ENCODE data around the gene BANP.

The BANP gene

GRCh38 chr16:88058817-88059216 is 107.6 kb downstream of the BANP start:
- H3K4me1 ChIP-seq (ENCODE audit: control insufficient read depth, insufficient read depth, low read length), result no peaks in the 10 kb centered on the region
- no peak overlapping the region for H3K4me3 ChIP-seq (ENCODE audit: low read depth, low read length)
- peaks cover 0 to 23% of the 10 kb centered on the region in 2 experiments; a peak in 1 of 3 replicates for H3K36me3 ChIP-seq (ENCODE audit: control insufficient read depth in 2 of 2, insufficient read depth in 1 of 2, low read length in 2 of 2)
- no peak overlapping the region for H3K27ac ChIP-seq (ENCODE audit: extremely low read depth, low read depth, low read length)
- no peaks in the 10 kb centered on the region for H3K9me3 ChIP-seq (ENCODE audit: control insufficient read depth, insufficient read depth, low read depth, low read length)
- POLR2A ChIA-PET, result no interaction called here
- TF ChIP-seq ZSCAN4 (tag by site-specific recombination; IDR thresholded peaks at IDR 0.05), result no peak
- peak; percentile 82 for TF ChIP-seq ZIC2 (tag by site-specific recombination; IDR thresholded peaks at IDR 0.05)
- CTCF ChIA-PET, result no interaction called here

DNA sequence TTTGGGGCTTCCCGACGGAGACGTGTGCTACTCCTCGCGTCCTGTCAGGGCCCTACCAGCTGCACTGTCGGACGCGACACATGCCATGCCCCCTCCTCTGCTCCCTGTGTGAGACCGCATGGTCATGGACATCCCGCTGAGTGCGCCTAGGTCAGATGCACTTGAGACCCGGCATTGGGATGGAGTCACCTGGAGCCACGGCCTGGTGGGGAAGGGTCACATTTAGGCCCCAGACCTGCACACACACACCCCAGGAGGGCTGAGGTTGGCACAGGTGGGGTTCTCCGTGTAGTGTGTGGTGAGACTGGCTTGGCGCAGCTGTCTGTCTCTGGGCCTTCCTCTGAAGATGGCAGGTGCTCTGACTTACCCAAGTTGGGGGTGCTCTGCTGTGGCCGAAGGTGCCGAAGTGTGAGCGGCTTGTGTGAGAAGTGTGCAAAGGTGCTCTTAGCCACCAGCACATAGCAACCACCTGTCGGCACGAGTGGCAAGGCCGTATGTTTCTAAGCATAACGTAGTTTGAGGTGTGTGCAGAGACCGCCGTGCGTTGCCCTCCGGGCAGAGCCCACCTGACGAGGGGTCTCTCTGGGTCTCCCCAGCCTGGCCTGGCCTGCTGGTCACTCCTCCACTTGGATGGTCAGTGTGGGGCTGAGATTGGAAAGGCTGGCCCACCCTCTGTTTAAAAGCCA is 108.6 kb downstream of the BANP start:
- no peaks in the 10 kb centered on the region for H3K4me1 ChIP-seq (ENCODE audit: control insufficient read depth, insufficient read depth, low read length)
- TF ChIP-seq, protein P1, sequence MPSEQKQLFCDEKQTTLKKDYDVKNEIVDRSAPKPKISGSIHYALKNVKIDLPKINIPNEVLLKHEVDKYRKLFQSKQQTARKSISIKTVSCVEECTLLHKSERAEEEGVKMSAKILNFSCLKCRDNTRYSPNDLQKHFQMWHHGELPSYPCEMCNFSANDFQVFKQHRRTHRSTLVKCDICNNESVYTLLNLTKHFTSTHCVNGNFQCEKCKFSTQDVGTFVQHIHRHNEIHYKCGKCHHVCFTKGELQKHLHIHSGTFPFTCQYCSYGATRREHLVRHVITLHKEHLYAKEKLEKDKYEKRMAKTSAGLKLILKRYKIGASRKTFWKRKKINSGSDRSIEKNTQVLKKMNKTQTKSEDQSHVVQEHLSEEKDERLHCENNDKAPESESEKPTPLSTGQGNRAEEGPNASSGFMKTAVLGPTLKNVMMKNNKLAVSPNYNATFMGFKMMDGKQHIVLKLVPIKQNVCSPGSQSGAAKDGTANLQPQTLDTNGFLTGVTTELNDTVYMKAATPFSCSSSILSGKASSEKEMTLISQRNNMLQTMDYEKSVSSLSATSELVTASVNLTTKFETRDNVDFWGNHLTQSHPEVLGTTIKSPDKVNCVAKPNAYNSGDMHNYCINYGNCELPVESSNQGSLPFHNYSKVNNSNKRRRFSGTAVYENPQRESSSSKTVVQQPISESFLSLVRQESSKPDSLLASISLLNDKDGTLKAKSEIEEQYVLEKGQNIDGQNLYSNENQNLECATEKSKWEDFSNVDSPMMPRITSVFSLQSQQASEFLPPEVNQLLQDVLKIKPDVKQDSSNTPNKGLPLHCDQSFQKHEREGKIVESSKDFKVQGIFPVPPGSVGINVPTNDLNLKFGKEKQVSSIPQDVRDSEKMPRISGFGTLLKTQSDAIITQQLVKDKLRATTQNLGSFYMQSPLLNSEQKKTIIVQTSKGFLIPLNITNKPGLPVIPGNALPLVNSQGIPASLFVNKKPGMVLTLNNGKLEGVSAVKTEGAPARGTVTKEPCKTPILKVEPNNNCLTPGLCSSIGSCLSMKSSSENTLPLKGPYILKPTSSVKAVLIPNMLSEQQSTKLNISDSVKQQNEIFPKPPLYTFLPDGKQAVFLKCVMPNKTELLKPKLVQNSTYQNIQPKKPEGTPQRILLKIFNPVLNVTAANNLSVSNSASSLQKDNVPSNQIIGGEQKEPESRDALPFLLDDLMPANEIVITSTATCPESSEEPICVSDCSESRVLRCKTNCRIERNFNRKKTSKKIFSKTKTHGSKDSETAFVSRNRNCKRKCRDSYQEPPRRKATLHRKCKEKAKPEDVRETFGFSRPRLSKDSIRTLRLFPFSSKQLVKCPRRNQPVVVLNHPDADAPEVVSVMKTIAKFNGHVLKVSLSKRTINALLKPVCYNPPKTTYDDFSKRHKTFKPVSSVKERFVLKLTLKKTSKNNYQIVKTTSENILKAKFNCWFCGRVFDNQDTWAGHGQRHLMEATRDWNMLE (tag by site-specific recombination; conservative IDR thresholded peaks at IDR 0.05; ENCODE audit: low read depth), result no peak
- TF ChIP-seq ZNF776 (tag by site-specific recombination; IDR thresholded peaks at IDR 0.05; ENCODE audit: borderline replicate concordance), result no peak
- peak; percentile 40; the same call in 1 of the 2 replicates for TF ChIP-seq SCRT2 (tag by site-specific recombination; IDR thresholded peaks at IDR 0.05)
- TF ChIP-seq ZNF132 (tag by site-specific recombination; IDR thresholded peaks at IDR 0.05; ENCODE audit: borderline replicate concordance), result no peak
- peaks cover 0 to 27% of the 10 kb centered on the region in 2 experiments; a peak in 1 of 3 replicates for H3K36me3 ChIP-seq (ENCODE audit: control insufficient read depth in 2 of 2, insufficient read depth in 1 of 2, low read length in 2 of 2)
- CTCF ChIA-PET, result no interaction called here
- H3K4me3 ChIP-seq (ENCODE audit: low read depth, low read length), result no peak overlapping the region
- no peak overlapping the region for H3K27ac ChIP-seq (ENCODE audit: extremely low read depth, low read depth, low read length)
- no peaks in the 10 kb centered on the region for H3K9me3 ChIP-seq (ENCODE audit: control insufficient read depth, insufficient read depth, low read depth, low read length)
- POLR2A ChIA-PET, result no interaction called here

GRCh38 chr16:88060524-88061219 is 109.4 kb downstream of the BANP start:
- ChIA-PET CTCF (no interaction called here), POLR2A (no interaction called here)
- no peaks in the 10 kb centered on the region for H3K9me3 ChIP-seq (ENCODE audit: control insufficient read depth, insufficient read depth, low read depth, low read length)
- H3K27ac ChIP-seq (ENCODE audit: extremely low read depth, low read depth, low read length), result no peak overlapping the region
- peaks cover 0 to 27% of the 10 kb centered on the region in 2 experiments; a peak in 1 of 3 replicates for H3K36me3 ChIP-seq (ENCODE audit: control insufficient read depth in 2 of 2, insufficient read depth in 1 of 2, low read length in 2 of 2)
- no peak overlapping the region for H3K4me3 ChIP-seq (ENCODE audit: low read depth, low read length)
- no peaks in the 10 kb centered on the region for H3K4me1 ChIP-seq (ENCODE audit: control insufficient read depth, insufficient read depth, low read length)
- no peak for TF ChIP-seq ZNF548 (tag by site-specific recombination; IDR thresholded peaks at IDR 0.05)
- TF ChIP-seq ZNF777 (tag by site-specific recombination; IDR thresholded peaks at IDR 0.05; ENCODE audit: borderline replicate concordance), result no peak
- no peak for TF ChIP-seq PATZ1 (tag by site-specific recombination; IDR thresholded peaks at IDR 0.05)
- no peak for TF ChIP-seq ZNF37A (tag by site-specific recombination; IDR thresholded peaks at IDR 0.05)
- no peak for TF ChIP-seq KLF10 (tag by site-specific recombination; IDR thresholded peaks at IDR 0.05)
- TF ChIP-seq ZNF174 (tag by site-specific recombination; IDR thresholded peaks at IDR 0.05), result no peak
- no peak for TF ChIP-seq ZNF521 (tag by site-specific recombination; IDR thresholded peaks at IDR 0.05)
- no peak for TF ChIP-seq HOXA7 (CRISPR knock-in tag; IDR thresholded peaks at IDR 0.05; ENCODE audit: borderline replicate concordance)
- no peak for TF ChIP-seq ZNF121 (tag by site-specific recombination; IDR thresholded peaks at IDR 0.05)
